ENCODE results near the gene BABAM2. TPM values are rescaled to one million over a fixed set of nuclear protein-coding genes. Genes with fewer than 3 reads are reported as not detected.

Gene BABAM2
- total and polyA plus RNA-seq, 2 of the 4 experiments (the other 2 are of a cell fraction): 20.9 to 23.1 TPM

DNA sequence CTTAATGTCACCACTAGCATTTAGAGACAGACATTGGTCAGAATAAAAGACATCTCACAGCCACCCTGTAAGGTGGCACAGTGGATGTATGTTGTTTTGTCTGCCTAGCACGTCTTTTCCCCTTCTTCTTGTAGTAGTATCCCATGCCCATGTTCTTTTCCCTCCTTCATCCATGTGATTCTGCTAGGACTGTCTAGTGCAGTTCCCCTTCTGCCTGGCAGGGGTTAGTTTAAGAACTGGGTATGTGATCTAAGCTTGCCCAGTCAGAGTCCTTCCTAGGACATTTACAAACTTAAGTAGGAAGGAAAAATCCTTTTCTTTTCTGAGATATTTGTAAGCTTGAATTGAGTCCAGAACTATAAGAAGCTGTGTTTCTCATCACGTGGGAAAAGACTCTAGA is 172.3 kb downstream of the BABAM2 start:
- Histone ChIP-seq H4K5ac (ENCODE audit: low read depth, low read length) (no peak overlapping the region), H4K8ac (ENCODE audit: low read depth in 2 of 2, low read length in 2 of 2) (no peak overlapping the region), H3K56ac (ENCODE audit: extremely low read depth, insufficient read depth, low read length) (no peak overlapping the region), H3K27ac (ENCODE audit: insufficient read depth, low read length) (no peak overlapping the region; the same call in 1 of the 2 replicates), H3K4me3 (ENCODE audit: insufficient read depth, low read depth, low read length) (no peak overlapping the region), H3K18ac (ENCODE audit: low read depth, low read length) (no peak overlapping the region), H2AFZ (replicated peaks; ENCODE audit: low read length, poor library complexity) (no peak overlapping the region), H3K23ac (ENCODE audit: low read depth, low read length) (no peak overlapping the region), H4K20me1 (ENCODE audit: insufficient read depth, low read length) (no peaks in the 10 kb centered on the region), H3K4ac (ENCODE audit: low read depth, low read length) (no peak overlapping the region), H3K9ac (ENCODE audit: low read depth, low read length) (no peak overlapping the region), H2BK20ac (ENCODE audit: low read depth, low read length) (no peak overlapping the region), H3K4me2 (ENCODE audit: low read depth, low read length) (no peak overlapping the region), H2AK5ac (ENCODE audit: low read depth, low read length) (no peak overlapping the region), H3K9me3 (ENCODE audit: control insufficient read depth, insufficient read depth, low read length) (no peaks in the 10 kb centered on the region), H2BK15ac (ENCODE audit: low read depth, low read length) (no peak overlapping the region), H2BK5ac (ENCODE audit: low read depth, low read length, poor library complexity, severe bottlenecking) (no peak overlapping the region), H3K27me3 (ENCODE audit: control insufficient read depth, insufficient read depth, low read length) (no peaks in the 10 kb centered on the region), H3K9me1 (ENCODE audit: insufficient read depth, low read length) (0 out of 2 replicates have a peak, but pooled peaks cover 3% of the 10 kb centered on the region), H3K14ac (replicated peaks; ENCODE audit: low read depth, low read length) (no peak overlapping the region), H2BK120ac (ENCODE audit: low read depth, low read length) (no peak overlapping the region), H3K36me3 (ENCODE audit: control insufficient read depth, insufficient read depth, low read length) (no peaks in the 10 kb centered on the region), H2AK9ac (replicated peaks; ENCODE audit: low read depth, low read length, poor library complexity) (no peak overlapping the region), H3K4me1 (ENCODE audit: control insufficient read depth, insufficient read depth, low read length) (no peaks in the 10 kb centered on the region), H3K79me1 (ENCODE audit: low read depth in 1 of 2, low read length in 2 of 2) (no peaks in the 10 kb centered on the region), H4K91ac (ENCODE audit: insufficient read depth, low read depth, low read length) (no peak overlapping the region)
- ATAC-seq (ENCODE audit: low read depth) (no peak), DNase-seq (no peak)
- TF ChIP-seq FOS (IDR thresholded peaks at IDR 0.05; ENCODE audit: low read depth, low read length): no peak
- WGBS, 2 experiments (ENCODE audit: extremely low coverage in 2 of 2, insufficient read length in 1 of 2): no CpG with 5 or more reads among the region's 2 CpGs
- in situ Hi-C loops (cut with MboI; ENCODE audit: low sequenced_read_pairs): no loop called here
- BruUV-seq (replicated peaks): no TSS peak
- POLR2A ChIA-PET (ENCODE audit: unreplicated experiment): no interaction called here
- dilution Hi-C loops (cut with HindIII; ENCODE audit: low sequenced_read_pairs, unreplicated experiment): no loop called here
- intact Hi-C loops (cut with micrococcal nuclease): no loop called here
- CTCF ChIA-PET: no interaction called here
